HG02798 (cell line): ENCODE measurements around the gene LRBA.

Experiments used
- ATAC-seq: cut with Tn5 transposase; IDR thresholded peaks from one replicate; pipeline ENCODE4 v1.9.1; 2021; ENCODE audit warnings: mild to moderate bottlenecking; ENCODE audit not compliant: unreplicated experiment, poor library complexity

LRBA gene

GRCh38 chr4:150904671-150905070 is 110.4 kb downstream of the LRBA start:
- ATAC-seq: no peak

- no peak for ATAC-seq
These were observed 111.5 kb downstream of the LRBA start for GRCh38 chr4:150903603-150904002.

GRCh38 chr4:150896497-150896896 is 118.6 kb downstream of the LRBA start:
- ATAC-seq: no peak

GRCh38 chr4:150890246-150890645 is 124.8 kb downstream of the LRBA start:
- ATAC-seq: no peak

GRCh38 chr4:150889306-150889705 is 125.8 kb downstream of the LRBA start:
- no peak for ATAC-seq

GRCh38 chr4:150888625-150889024 is 126.5 kb downstream of the LRBA start:
- ATAC-seq: no peak

- no peak for ATAC-seq
These were observed 126.9 kb downstream of the LRBA start for GRCh38 chr4:150888217-150888616.

- no peak for ATAC-seq
These were observed 128.5 kb downstream of the LRBA start for GRCh38 chr4:150886597-150886996.

- no peak for ATAC-seq
These were observed 130.5 kb downstream of the LRBA start for GRCh38 chr4:150884625-150885024.

GRCh38 chr4:150875367-150875766 is 139.7 kb downstream of the LRBA start:
- no peak for ATAC-seq

GRCh38 chr4:150874338-150875226 is 140.5 kb downstream of the LRBA start:
- ATAC-seq: no peak

GRCh38 chr4:150867148-150867547 is 147.9 kb downstream of the LRBA start:
- ATAC-seq: peak; percentile 88

GRCh38 chr4:150863456-150863855 is 151.6 kb downstream of the LRBA start:
- ATAC-seq: no peak

- ATAC-seq: no peak
These were observed 152.3 kb downstream of the LRBA start for GRCh38 chr4:150862829-150863228.

GRCh38 chr4:150859453-150859852 is 155.6 kb downstream of the LRBA start:
- ATAC-seq: no peak

GRCh38 chr4:150855981-150856510 is 159.0 kb downstream of the LRBA start:
- no peak for ATAC-seq

GRCh38 chr4:150854600-150854999 is 160.5 kb downstream of the LRBA start:
- no peak for ATAC-seq

- no peak for ATAC-seq
These were observed 161.2 kb downstream of the LRBA start for GRCh38 chr4:150853882-150854281.

- ATAC-seq: no peak
These were observed 162.9 kb downstream of the LRBA start for GRCh38 chr4:150852216-150852615.

- no peak for ATAC-seq
These were observed 166.1 kb downstream of the LRBA start for GRCh38 chr4:150849016-150849415.

GRCh38 chr4:150828159-150828558 is 186.9 kb downstream of the LRBA start:
- ATAC-seq: peak; percentile 96

GRCh38 chr4:150827226-150827625 is 187.9 kb downstream of the LRBA start:
- ATAC-seq: no peak
